Neural progenitor cell (in vitro differentiated cells): Measurements from ENCODE around the gene MSRB2. TPM values are rescaled to one million over a fixed set of nuclear protein-coding genes. Genes with fewer than 3 reads are reported as not detected.
"Not testable (repeated sequence)": the region's sequence is repeated elsewhere in the genome, so short reads cannot be mapped to it uniquely, and the experiment has no call there.

ENCODE experiments used
- DNase-seq: peaks from one replicate; pipeline ENCODE4 v3.0.0-alpha.2; 2016; ENCODE audit warnings: low spot score
- H2AFZ ChIP-seq: fragments of 200-600 bp; sonication (generic); replicated peaks from 2 replicates; pipeline ENCODE4 v1.6.1; 2016; ENCODE audit warnings: antibody characterized with exemption
- H3F3A ChIP-seq: fragments of 200-600 bp; sonication (generic); 2 replicates; pipeline ENCODE4 v1.6.1; 2016; ENCODE audit warnings: antibody characterized with exemption, low read depth
- H3K27ac ChIP-seq: fragments of 200-600 bp; sonication (generic); 2 replicates; pipeline ENCODE4 v1.5.1; 2016; ENCODE audit warnings: mild to moderate bottlenecking
- H3K27me3 ChIP-seq: fragments of 200-600 bp; sonication (generic); 2 replicates; pipeline ENCODE4 v1.6.1; 2016; ENCODE audit warnings: mild to moderate bottlenecking, moderate library complexity
- H3K36me3 ChIP-seq: fragments of 200-600 bp; sonication (generic); 2 replicates; pipeline ENCODE4 v1.5.1; 2016
- H3K4me1 ChIP-seq: fragments of 200-600 bp; sonication (generic); 2 replicates; pipeline ENCODE4 v1.6.1; 2016; ENCODE audit warnings: mixed run types
- H3K4me2 ChIP-seq: fragments of 200-600 bp; sonication (generic); 2 replicates; pipeline ENCODE4 v1.6.1; 2016
- H3K4me3 ChIP-seq: fragments of 200-600 bp; sonication (generic); 2 replicates; pipeline ENCODE4 v1.5.1; 2016
- H3K79me2 ChIP-seq: fragments of 200-600 bp; sonication (generic); 2 replicates; pipeline ENCODE4 v1.6.1; 2016; ENCODE audit warnings: low read depth
- H3K9ac ChIP-seq: fragments of 200-600 bp; sonication (generic); 2 replicates; pipeline ENCODE4 v1.6.1; 2016
- H3K9me3 ChIP-seq: fragments of 200-600 bp; sonication (generic); 2 replicates; pipeline ENCODE4 v1.5.1; 2016; ENCODE audit warnings: low read depth
- H4K20me1 ChIP-seq: fragments of 200-600 bp; sonication (generic); 2 replicates; pipeline ENCODE4 v1.6.1; 2016; ENCODE audit warnings: low read depth
- H3K27ac Mint-ChIP-seq: 3 replicates; pipeline ENCODE4 v1.8.0; 2021; ENCODE audit warnings: mixed read lengths
- H3K27me3 Mint-ChIP-seq: 2 replicates; pipeline ENCODE4 v1.8.0; 2022; ENCODE audit warnings: low read depth, mild to moderate bottlenecking, inconsistent platforms, moderate library complexity, mixed read lengths; ENCODE audit not compliant: insufficient read depth
- H3K36me3 Mint-ChIP-seq: 3 replicates; pipeline ENCODE4 v1.8.0; 2021; ENCODE audit warnings: mixed read lengths
- H3K4me1 Mint-ChIP-seq: 3 replicates; pipeline ENCODE4 v1.8.0; 2021; ENCODE audit warnings: mixed read lengths
- H3K4me3 Mint-ChIP-seq: 3 replicates; pipeline ENCODE4 v1.8.0; 2021; ENCODE audit warnings: mild to moderate bottlenecking, moderate library complexity, mixed read lengths
- H3K9me3 Mint-ChIP-seq: 3 replicates; pipeline ENCODE4 v1.8.0; 2020; ENCODE audit warnings: mixed read lengths
- EZH2 ChIP-seq: fragments of 200-600 bp; sonication (generic); IDR thresholded peaks from 2 replicates; pipeline ENCODE4 v1.6.1; 2017; ENCODE audit warnings: antibody characterized with exemption, mild to moderate bottlenecking, moderate library complexity
- EZH2phosphoT487 ChIP-seq: fragments of 200-600 bp; sonication (generic); IDR thresholded peaks from 2 replicates; pipeline ENCODE4 v1.6.1; 2017; ENCODE audit warnings: antibody characterized with exemption
- total RNA-seq: library from RNA; depleted of rRNA; stranded (reverse); fragments of >200 nt; gene quantifications from 2 replicates; pipeline ENCODE4 v1.2.3, GENCODE V29; 2015; ENCODE audit warnings: low replicate concordance
- TF ChIP-seq, protein P1 (sequence below): fragments of 200-600 bp; sonication (generic); IDR thresholded peaks from 2 replicates; pipeline ENCODE4 v1.5.1; 2017; ENCODE audit warnings: antibody characterized with exemption, mild to moderate bottlenecking

The MSRB2 gene
- total RNA-seq, 1 donor from 2014 or later: 15.2 TPM

- H3K27me3 ChIP-seq: no peaks in the 10 kb centered on the region
- Mint-ChIP-seq H3K27me3 (no peaks in the 10 kb centered on the region), H3K9me3 (no peaks in the 10 kb centered on the region), H3K4me1 (no peaks in the 10 kb centered on the region), H3K27ac (no peak overlapping the region), H3K4me3 (no peak overlapping the region), H3K36me3 (no peaks in the 10 kb centered on the region)
- no peak for TF ChIP-seq EZH2phosphoT487
- TF ChIP-seq EZH2: no peak
- TF ChIP-seq, protein P1, sequence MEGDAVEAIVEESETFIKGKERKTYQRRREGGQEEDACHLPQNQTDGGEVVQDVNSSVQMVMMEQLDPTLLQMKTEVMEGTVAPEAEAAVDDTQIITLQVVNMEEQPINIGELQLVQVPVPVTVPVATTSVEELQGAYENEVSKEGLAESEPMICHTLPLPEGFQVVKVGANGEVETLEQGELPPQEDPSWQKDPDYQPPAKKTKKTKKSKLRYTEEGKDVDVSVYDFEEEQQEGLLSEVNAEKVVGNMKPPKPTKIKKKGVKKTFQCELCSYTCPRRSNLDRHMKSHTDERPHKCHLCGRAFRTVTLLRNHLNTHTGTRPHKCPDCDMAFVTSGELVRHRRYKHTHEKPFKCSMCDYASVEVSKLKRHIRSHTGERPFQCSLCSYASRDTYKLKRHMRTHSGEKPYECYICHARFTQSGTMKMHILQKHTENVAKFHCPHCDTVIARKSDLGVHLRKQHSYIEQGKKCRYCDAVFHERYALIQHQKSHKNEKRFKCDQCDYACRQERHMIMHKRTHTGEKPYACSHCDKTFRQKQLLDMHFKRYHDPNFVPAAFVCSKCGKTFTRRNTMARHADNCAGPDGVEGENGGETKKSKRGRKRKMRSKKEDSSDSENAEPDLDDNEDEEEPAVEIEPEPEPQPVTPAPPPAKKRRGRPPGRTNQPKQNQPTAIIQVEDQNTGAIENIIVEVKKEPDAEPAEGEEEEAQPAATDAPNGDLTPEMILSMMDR: no peak
- H2AFZ ChIP-seq: no peak overlapping the region
- no peaks in the 10 kb centered on the region for H3K79me2 ChIP-seq
- H4K20me1 ChIP-seq: no peaks in the 10 kb centered on the region
- no peaks in the 10 kb centered on the region for H3K9me3 ChIP-seq
- no peak overlapping the region for H3K4me2 ChIP-seq
- no peak overlapping the region for H3K27ac ChIP-seq
- no peak overlapping the region for H3K4me3 ChIP-seq
- no peaks in the 10 kb centered on the region for H3K4me1 ChIP-seq
- no peak overlapping the region for H3K9ac ChIP-seq
- no peaks in the 10 kb centered on the region for H3F3A ChIP-seq
- H3K36me3 ChIP-seq: no peaks in the 10 kb centered on the region
- DNase-seq: no peak
Observed at GRCh38 chr10:23070913-23071218, 24.5 kb upstream of the MSRB2 start.

DNA sequence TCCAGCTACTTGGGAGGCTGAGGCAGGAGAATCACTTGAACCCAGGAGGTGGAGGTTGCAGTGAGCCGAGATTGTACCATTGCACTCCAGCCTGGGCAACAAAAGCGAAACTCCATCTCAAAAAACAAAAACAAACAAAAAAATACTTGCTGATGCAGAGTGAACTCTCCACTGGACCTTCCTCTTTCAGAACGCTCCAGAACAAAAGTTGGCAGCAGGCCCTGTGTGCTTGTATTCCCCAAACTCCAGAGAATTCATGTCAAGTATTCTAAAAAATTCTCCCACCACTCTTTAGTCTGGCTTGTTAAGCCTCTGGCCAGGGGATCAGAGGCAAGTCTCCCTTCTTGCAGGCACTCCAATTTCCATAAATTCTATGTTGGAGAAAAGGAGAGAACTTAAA lies 22.8 kb upstream of the MSRB2 start:
- H3K4me1 Mint-ChIP-seq, H3K9ac ChIP-seq, H3K4me1 ChIP-seq, H3K9me3 Mint-ChIP-seq, H3K9me3 ChIP-seq, H4K20me1 ChIP-seq, H3K79me2 ChIP-seq, H2AFZ ChIP-seq, H3F3A ChIP-seq, H3K27me3 Mint-ChIP-seq, H3K4me2 ChIP-seq, H3K27ac Mint-ChIP-seq, H3K27ac ChIP-seq, H3K27me3 ChIP-seq, H3K4me3 ChIP-seq, H3K36me3 ChIP-seq, H3K36me3 Mint-ChIP-seq, H3K4me3 Mint-ChIP-seq, DNase-seq: not testable (repeated sequence)

- Mint-ChIP-seq H3K27ac (no peak overlapping the region), H3K9me3 (no peaks in the 10 kb centered on the region), H3K4me1 (no peaks in the 10 kb centered on the region), H3K36me3 (no peaks in the 10 kb centered on the region), H3K27me3 (no peaks in the 10 kb centered on the region), H3K4me3 (no peak overlapping the region)
- H3K9ac ChIP-seq: no peak overlapping the region
- no peaks in the 10 kb centered on the region for H3F3A ChIP-seq
- H3K9me3 ChIP-seq: no peaks in the 10 kb centered on the region
- no peaks in the 10 kb centered on the region for H4K20me1 ChIP-seq
- TF ChIP-seq, protein P1: no peak
- no peak for TF ChIP-seq EZH2
- no peak for TF ChIP-seq EZH2phosphoT487
- no peaks in the 10 kb centered on the region for H3K79me2 ChIP-seq
- no peak overlapping the region for H2AFZ ChIP-seq
- no peaks in the 10 kb centered on the region for H3K27me3 ChIP-seq
- no peaks in the 10 kb centered on the region for H3K4me1 ChIP-seq
- DNase-seq: no peak
- no peak overlapping the region for H3K27ac ChIP-seq
- H3K4me2 ChIP-seq: no peak overlapping the region
- H3K4me3 ChIP-seq: no peak overlapping the region
- H3K36me3 ChIP-seq: no peaks in the 10 kb centered on the region
Observed at GRCh38 chr10:23073527-23073926, 21.9 kb upstream of the MSRB2 start.

DNA sequence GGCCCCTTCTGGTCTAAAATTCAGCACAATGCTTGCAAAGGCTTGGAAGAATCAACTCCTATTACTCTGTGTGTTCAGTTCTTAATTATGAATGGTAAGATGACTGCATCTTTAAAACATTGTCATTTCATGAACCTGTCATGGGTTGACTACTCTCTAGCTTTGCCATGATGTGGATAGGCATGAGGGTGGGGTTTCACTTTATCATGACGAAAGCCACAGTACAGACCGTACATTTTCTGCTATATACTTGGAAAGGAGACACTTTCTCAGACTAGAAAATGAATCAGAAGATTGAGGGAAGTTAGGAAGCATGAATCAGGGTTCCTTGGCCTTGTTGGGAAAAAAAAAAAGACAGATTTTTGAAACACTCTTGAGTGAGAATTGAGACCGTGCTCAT lies 19.7 kb upstream of the MSRB2 start:
- Histone ChIP-seq H3K4me1 (peaks cover 11% of the 10 kb centered on the region), H3K36me3 (no peaks in the 10 kb centered on the region), H3K27me3 (no peaks in the 10 kb centered on the region), H4K20me1 (no peaks in the 10 kb centered on the region), H3K9ac (no peak overlapping the region), H3K4me2 (no peak overlapping the region), H3K27ac (no peak overlapping the region), H3F3A (no peaks in the 10 kb centered on the region), H2AFZ (no peak overlapping the region), H3K79me2 (no peaks in the 10 kb centered on the region), H3K9me3 (no peaks in the 10 kb centered on the region), H3K4me3 (no peak overlapping the region)
- no peak for DNase-seq
- Mint-ChIP-seq H3K36me3 (no peaks in the 10 kb centered on the region), H3K4me3 (no peak overlapping the region), H3K4me1 (peaks cover 3% of the 10 kb centered on the region), H3K27me3 (no peaks in the 10 kb centered on the region), H3K27ac (no peak overlapping the region), H3K9me3 (no peaks in the 10 kb centered on the region)
- no peak for TF ChIP-seq EZH2
- no peak for TF ChIP-seq EZH2phosphoT487
- TF ChIP-seq, protein P1: no peak
